Thyroid gland (tissue), 4 donors: ENCODE data around the gene LTV1. TPM values are rescaled to one million over a fixed set of nuclear protein-coding genes. Genes with fewer than 3 reads are reported as not detected.
"Not testable (repeated sequence)": the region's sequence is repeated elsewhere in the genome, so short reads cannot be mapped to it uniquely, and the experiment has no call there.

Experiments used
- DNase-seq, 2 donors: peaks; one replicate each; pipeline ENCODE4 v3.0.0-alpha.2; 2019
- H3K27ac ChIP-seq, 3 donors: fragments of 200-600 bp; sonication (generic); 1 replicate in 2 of 3; 2 replicates in 1 of 3; pipeline ENCODE4 v1.5.1; 2016 to 2019; ENCODE audit warnings: mild to moderate bottlenecking in 1 of 3, moderate library complexity in 1 of 3
- H3K27me3 ChIP-seq: fragments of 200-600 bp; sonication (generic); one replicate; pipeline ENCODE4 v1.5.1; 2019
- H3K36me3 ChIP-seq, 2 donors: fragments of 200-600 bp; sonication (generic); one replicate each; pipeline ENCODE4 v1.5.1; 2016 to 2019
- H3K4me1 ChIP-seq, 2 donors: fragments of 200-600 bp; sonication (generic); one replicate each; pipeline ENCODE4 v1.5.1; 2017 to 2019
- H3K4me3 ChIP-seq, 3 donors: fragments of 200-600 bp; sonication (generic); replicated peaks in 1 of 3; 1 replicate in 2 of 3; 2 replicates in 1 of 3; pipeline ENCODE4 v1.5.1; 2016; ENCODE audit warnings: mild to moderate bottlenecking in 1 of 3
- H3K9me3 ChIP-seq: fragments of 200-600 bp; sonication (generic); one replicate; pipeline ENCODE4 v1.5.1; 2017
- CTCF ChIP-seq, 6 experiments: fragments of 200-600 bp in 3 of 6; fragments of 450-650 bp in 3 of 6; sonication (generic) in 3 of 6; IDR thresholded peaks; one replicate each; pipeline ENCODE4 v1.5.1; 2016 to 2019; ENCODE audit warnings: antibody characterized with exemption in 6 of 6, mild to moderate bottlenecking in 2 of 6, inconsistent platforms in 1 of 6, moderate library complexity in 1 of 6
- POLR2A ChIP-seq, 2 donors: fragments of 450-650 bp; IDR thresholded peaks; one replicate each; pipeline ENCODE4 v1.6.1; 2017; ENCODE audit warnings: antibody characterized with exemption in 2 of 2, mild to moderate bottlenecking in 2 of 2, moderate library complexity in 1 of 2
- WGBS, 2 donors: methylation state at CpG; one replicate each; pipeline ENCODE4 v1.1.5; 2017; 5-methylcytosine and 5-hydroxymethylcytosine counted together
- intact Hi-C: fragments of 100-400 bp; cut with DNase I; formaldehyde crosslinking; loops from one replicate; pipeline ENCODE4 v1.15.1; 2023
- total RNA-seq, 4 donors: library from RNA; depleted of rRNA; stranded (reverse); fragments of >200 nt; gene quantifications; one replicate each; pipeline ENCODE4 v1.2.3, GENCODE V29; 2016

The LTV1 gene
- total RNA-seq, 4 donors from 2014 or later: 10.8 to 15.7 (median 13.6) TPM

DNA sequence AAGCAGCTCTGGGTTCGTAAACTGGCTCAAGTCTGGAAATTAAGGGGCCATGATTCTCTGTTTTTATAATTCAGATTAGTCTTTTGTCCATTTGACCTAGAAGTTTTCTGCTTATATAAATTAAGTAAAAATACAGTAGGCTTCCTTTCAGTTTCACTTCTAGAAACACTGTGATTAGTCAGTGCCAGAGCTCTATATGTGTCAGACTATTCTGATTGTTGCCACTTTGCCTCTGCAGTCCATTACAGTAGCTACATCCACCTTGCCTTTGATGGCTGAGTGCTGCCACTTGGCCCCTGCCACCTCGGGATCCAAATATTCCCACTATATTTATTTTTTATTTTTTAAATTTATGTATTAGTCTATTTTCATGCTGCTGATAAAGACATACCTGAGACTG lies 29.1 kb downstream of the LTV1 start:
- Histone ChIP-seq H3K9me3 (no peaks in the 10 kb centered on the region), H3K27ac (no peak overlapping the region), H3K27me3 (no peaks in the 10 kb centered on the region), H3K4me3 (no peak overlapping the region), H3K4me1 (no peaks in the 10 kb centered on the region), H3K36me3 (no peaks in the 10 kb centered on the region)
- no peak for TF ChIP-seq CTCF (IDR thresholded peaks at IDR 0.05)
- TF ChIP-seq POLR2A (IDR thresholded peaks at IDR 0.05): no peak
- WGBS, 2 donors: 84 to 86% methylated on average over 2 of the region's 2 CpGs
- no peak for DNase-seq
- intact Hi-C loops: no loop called here

GRCh38 chr6:143873600-143873999 lies 30.5 kb downstream of the LTV1 start:
- H3K27ac ChIP-seq, H3K4me1 ChIP-seq, H3K4me3 ChIP-seq, DNase-seq, H3K9me3 ChIP-seq, intact Hi-C loops, H3K27me3 ChIP-seq, H3K36me3 ChIP-seq: not testable (repeated sequence)
- WGBS, 2 donors: 97 to 98% methylated on average over 4 of the region's 4 CpGs

GRCh38 chr6:143874503-143874902 lies 31.4 kb downstream of the LTV1 start:
- H3K4me1 ChIP-seq, H3K27me3 ChIP-seq, intact Hi-C loops, H3K27ac ChIP-seq, DNase-seq, H3K36me3 ChIP-seq, H3K4me3 ChIP-seq, H3K9me3 ChIP-seq: not testable (repeated sequence)

DNA sequence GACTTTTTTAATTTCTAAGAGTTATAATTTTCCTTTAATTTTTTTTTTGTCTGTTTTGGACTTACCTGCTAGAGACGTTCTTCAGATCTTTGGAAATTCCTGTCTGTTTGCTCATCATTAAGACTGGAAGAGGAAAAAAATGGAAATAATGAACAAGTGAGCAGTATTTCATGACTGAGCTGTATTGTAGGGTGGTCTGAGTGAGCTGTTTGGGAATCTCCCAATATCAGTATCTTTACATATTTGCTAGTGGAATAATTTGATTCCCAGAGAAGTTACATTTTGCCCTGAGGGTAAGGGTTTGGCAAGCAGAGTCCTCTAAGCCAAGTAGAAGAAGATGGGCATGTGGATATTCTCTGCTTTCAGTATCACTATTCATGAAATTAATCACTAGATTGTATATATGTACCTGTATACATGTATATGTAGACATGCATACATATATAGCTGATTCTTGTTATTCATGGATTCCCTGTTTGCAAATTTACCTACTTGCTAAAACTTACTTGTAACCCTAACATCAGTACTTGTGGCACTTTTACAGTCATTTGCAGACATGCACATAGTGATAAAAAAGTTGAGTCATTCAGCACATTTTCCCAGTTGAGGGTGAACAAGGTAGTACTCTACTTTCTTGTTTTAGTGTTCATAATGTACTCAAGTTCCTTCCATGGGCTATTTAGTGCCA lies 34.6 kb downstream of the LTV1 start:
- intact Hi-C loops: no loop called here
- H3K4me3 ChIP-seq: no peak overlapping the region
- 88 to 100% methylated on average over 1 of the region's 1 CpG for WGBS, 2 donors
- H3K27ac ChIP-seq: no peak overlapping the region
- H3K4me1 ChIP-seq: no peaks in the 10 kb centered on the region
- no peaks in the 10 kb centered on the region for H3K9me3 ChIP-seq
- no peaks in the 10 kb centered on the region for H3K27me3 ChIP-seq
- TF ChIP-seq CTCF (IDR thresholded peaks at IDR 0.05): no peak
- TF ChIP-seq POLR2A (IDR thresholded peaks at IDR 0.05): no peak
- no peaks in the 10 kb centered on the region for H3K36me3 ChIP-seq
- DNase-seq: no peak

DNA sequence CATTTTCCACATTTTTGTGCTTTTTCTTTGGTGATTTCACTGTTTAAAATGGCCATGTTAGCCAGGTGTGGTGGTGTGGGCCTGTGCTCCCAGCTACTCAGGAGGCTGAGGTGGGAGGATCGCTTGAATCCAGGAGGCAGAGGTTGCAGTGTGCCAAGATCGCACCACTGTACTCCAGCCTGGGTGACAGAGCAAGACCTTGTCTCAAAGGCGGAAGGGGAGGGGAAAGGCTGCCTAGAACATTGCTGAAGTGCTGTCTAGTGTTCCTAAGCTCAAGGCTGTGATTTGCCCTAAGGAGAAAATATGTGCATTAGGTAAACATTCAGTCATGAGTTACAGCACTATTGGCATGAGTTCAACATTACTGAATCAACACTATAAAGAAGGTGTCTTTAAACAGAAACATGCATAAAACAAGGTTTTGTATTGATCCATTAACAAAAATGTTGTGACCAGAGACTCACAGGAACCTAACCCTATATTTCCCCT lies 35.2 kb downstream of the LTV1 start:
- Histone ChIP-seq H3K27ac (no peak overlapping the region), H3K4me1 (no peaks in the 10 kb centered on the region), H3K4me3 (no peak overlapping the region), H3K9me3 (no peaks in the 10 kb centered on the region), H3K27me3 (no peaks in the 10 kb centered on the region), H3K36me3 (no peaks in the 10 kb centered on the region)
- DNase-seq: no peak
- 69 to 87% methylated on average over 3 of the region's 3 CpGs for WGBS, 2 donors
- intact Hi-C loops: no loop called here
- no peak for TF ChIP-seq CTCF (IDR thresholded peaks at IDR 0.05)
- TF ChIP-seq POLR2A (IDR thresholded peaks at IDR 0.05): no peak

GRCh38 chr6:143880412-143880811 lies 37.3 kb downstream of the LTV1 start:
- DNase-seq: no peak
- no peaks in the 10 kb centered on the region for H3K4me1 ChIP-seq
- no peak overlapping the region for H3K27ac ChIP-seq
- TF ChIP-seq CTCF (IDR thresholded peaks at IDR 0.05) (no peak), POLR2A (IDR thresholded peaks at IDR 0.05) (no peak)
- H3K9me3 ChIP-seq: no peaks in the 10 kb centered on the region
- no peaks in the 10 kb centered on the region for H3K36me3 ChIP-seq
- intact Hi-C loops: no loop called here
- H3K27me3 ChIP-seq: no peaks in the 10 kb centered on the region
- 84% methylated on average over 2 of the region's 2 CpGs for WGBS, 2 donors
- no peak overlapping the region for H3K4me3 ChIP-seq
